IMR-90 (cell line): ENCODE results near the gene CEP128. TPM values are rescaled to one million over a fixed set of nuclear protein-coding genes. Genes with fewer than 3 reads are reported as not detected.

Experiments
- ATAC-seq: fragments of 200-7000 bp; cut with Tn5 transposase; 2 replicates; pipeline ENCODE4 v1.9.1; 2020; ENCODE audit warnings: low read depth, mild to moderate bottlenecking, moderate library complexity
- BruUV-seq: library from RNA; stranded (reverse); fragments of 400-500 nt; replicated peaks from 2 replicates; lab custom pipeline; 2021; lab: Mats Ljungman, UMichigan
- CTCF ChIA-PET: fragments of 300-600 bp; formaldehyde crosslinking; extraction: SDS; loops from one replicate; lab custom pipeline; 2021; ENCODE audit warnings: antibody characterized with exemption; lab: Yijun Ruan, JAX
- POLR2A ChIA-PET: fragments of 300-600 bp; sonication (Branson Sonifier 250); formaldehyde crosslinking; loops from one replicate; lab custom pipeline; 2022; ENCODE audit warnings: antibody characterized with exemption; ENCODE audit not compliant: unreplicated experiment; lab: Charles Lee
- DNase-seq: peaks from one replicate; pipeline ENCODE4 v3.0.0; 2013
- H2AFZ ChIP-seq: replicated peaks from 2 replicates; pipeline ENCODE3; 2013; ENCODE audit warnings: low read length, mild to moderate bottlenecking; ENCODE audit not compliant: poor library complexity
- H2AK5ac ChIP-seq: 2 replicates; pipeline ENCODE4 v1.6.1; 2013; ENCODE audit warnings: low read depth, low read length, inconsistent platforms
- H2AK9ac ChIP-seq: replicated peaks from 2 replicates; pipeline ENCODE3; 2013; ENCODE audit warnings: mild to moderate bottlenecking, low read depth, low read length, moderate library complexity; ENCODE audit not compliant: poor library complexity
- H2BK120ac ChIP-seq: 2 replicates; pipeline ENCODE4 v1.6.1; 2013; ENCODE audit warnings: low read depth, low read length, inconsistent platforms
- H2BK15ac ChIP-seq: 3 replicates; pipeline ENCODE4 v1.6.1; 2013; ENCODE audit warnings: low read depth, low read length, inconsistent platforms
- H2BK20ac ChIP-seq: 2 replicates; pipeline ENCODE4 v1.6.1; 2013; ENCODE audit warnings: low read depth, mild to moderate bottlenecking, inconsistent platforms, low read length, moderate library complexity
- H2BK5ac ChIP-seq: 2 replicates; pipeline ENCODE4 v1.6.1; 2013; ENCODE audit warnings: mild to moderate bottlenecking, low read depth, low read length, inconsistent platforms; ENCODE audit not compliant: poor library complexity, severe bottlenecking
- H3K14ac ChIP-seq: replicated peaks from 2 replicates; pipeline ENCODE4 v1.6.1; 2013; ENCODE audit warnings: low read depth, low read length, inconsistent platforms
- H3K18ac ChIP-seq: 2 replicates; pipeline ENCODE4 v1.6.1; 2013; ENCODE audit warnings: low read depth, low read length, control low read depth
- H3K23ac ChIP-seq: 2 replicates; pipeline ENCODE4 v1.6.1; 2013; ENCODE audit warnings: low read depth, low read length, inconsistent platforms
- H3K27ac ChIP-seq: 2 replicates; pipeline ENCODE4 v1.5.1; 2013; ENCODE audit warnings: mild to moderate bottlenecking, control low read depth, low read length; ENCODE audit not compliant: insufficient read depth
- H3K27me3 ChIP-seq: 2 replicates; pipeline ENCODE4 v1.6.1; 2013; ENCODE audit warnings: low read length; ENCODE audit not compliant: control insufficient read depth, insufficient read depth
- H3K36me3 ChIP-seq: 2 replicates; pipeline ENCODE4 v1.6.1; 2013; ENCODE audit warnings: low read length, mixed read lengths; ENCODE audit not compliant: control insufficient read depth, insufficient read depth
- H3K4ac ChIP-seq: 2 replicates; pipeline ENCODE4 v1.6.1; 2013; ENCODE audit warnings: low read depth, low read length, inconsistent platforms
- H3K4me1 ChIP-seq: 2 replicates; pipeline ENCODE4 v1.6.1; 2013; ENCODE audit warnings: low read length, mixed read lengths; ENCODE audit not compliant: control insufficient read depth, insufficient read depth
- H3K4me2 ChIP-seq: 2 replicates; pipeline ENCODE4 v1.6.1; 2013; ENCODE audit warnings: low read depth, mild to moderate bottlenecking, control low read depth, low read length, moderate library complexity
- H3K4me3 ChIP-seq: 2 replicates; pipeline ENCODE4 v1.5.1; 2013; ENCODE audit warnings: low read depth, mild to moderate bottlenecking, control low read depth, low read length, moderate library complexity; ENCODE audit not compliant: insufficient read depth
- H3K56ac ChIP-seq: 2 replicates; pipeline ENCODE4 v1.6.1; 2013; ENCODE audit warnings: low read length, inconsistent platforms; ENCODE audit not compliant: insufficient read depth; ENCODE audit errors: extremely low read depth
- H3K79me1 ChIP-seq, 2 experiments: 2 replicates each; pipeline ENCODE4 v1.6.1; 2013; ENCODE audit warnings: low read length in 2 of 2, inconsistent platforms in 1 of 2, low read depth in 1 of 2
- H3K9ac ChIP-seq: 2 replicates; pipeline ENCODE4 v1.6.1; 2013; ENCODE audit warnings: low read depth, low read length, control low read depth
- H3K9me1 ChIP-seq: 2 replicates; pipeline ENCODE4 v1.6.1; 2013; ENCODE audit warnings: low read length, inconsistent platforms; ENCODE audit not compliant: insufficient read depth
- H3K9me3 ChIP-seq: 2 replicates; pipeline ENCODE4 v1.6.1; 2013; ENCODE audit warnings: low read length; ENCODE audit not compliant: control insufficient read depth, insufficient read depth
- H4K20me1 ChIP-seq: 2 replicates; pipeline ENCODE4 v1.6.1; 2013; ENCODE audit warnings: low read length, inconsistent platforms; ENCODE audit not compliant: insufficient read depth
- H4K5ac ChIP-seq: 2 replicates; pipeline ENCODE4 v1.6.1; 2013; ENCODE audit warnings: mild to moderate bottlenecking, low read depth, low read length, control low read depth
- H4K8ac ChIP-seq, 2 experiments: 2 replicates each; pipeline ENCODE4 v1.6.1; 2013; ENCODE audit warnings: low read depth in 2 of 2, low read length in 2 of 2, control low read depth in 1 of 2, inconsistent platforms in 1 of 2
- H4K91ac ChIP-seq: 2 replicates; pipeline ENCODE4 v1.6.1; 2013; ENCODE audit warnings: low read depth, low read length, inconsistent platforms; ENCODE audit not compliant: insufficient read depth
- BHLHE40 ChIP-seq: fragments of 150-350 bp; IDR thresholded peaks from 2 replicates; pipeline ENCODE4 v1.6.1; 2016; ENCODE audit warnings: mild to moderate bottlenecking, low read depth, low read length
- CEBPB ChIP-seq: IDR thresholded peaks from 2 replicates; pipeline ENCODE4 v1.6.1; 2012; ENCODE audit warnings: low read depth, low read length, improper control_type of control experiment
- CTCF ChIP-seq: conservative IDR thresholded peaks from 2 replicates; pipeline ENCODE4 v1.5.1; 2012; ENCODE audit warnings: mild to moderate bottlenecking, low read depth, low read length, improper control_type of control experiment
- FOS ChIP-seq: fragments of 150-350 bp; IDR thresholded peaks from 2 replicates; pipeline ENCODE4 v1.6.1; 2016; ENCODE audit warnings: low read depth, low read length
- NFE2L2 ChIP-seq: fragments of 150-350 bp; IDR thresholded peaks from 2 replicates; pipeline ENCODE4 v1.6.1; 2016; ENCODE audit warnings: low read depth, mild to moderate bottlenecking, low read length
- RAD21 ChIP-seq: IDR thresholded peaks from 2 replicates; pipeline ENCODE4 v1.6.1; 2012; ENCODE audit warnings: low read length, improper control_type of control experiment
- RFX5 ChIP-seq: IDR thresholded peaks from 2 replicates; pipeline ENCODE4 v1.8.0; 2012; ENCODE audit warnings: low read depth, mild to moderate bottlenecking, low read length, moderate library complexity
- SMC3 ChIP-seq: fragments of 150-350 bp; IDR thresholded peaks from 2 replicates; pipeline ENCODE4 v1.6.1; 2016; ENCODE audit warnings: low read depth, mild to moderate bottlenecking, antibody characterized with exemption, low read length, moderate library complexity
- WGBS, 2 experiments: methylation state at CpG; one replicate each; pipeline versions ENCODE4 v1.1.5 to v1.1.7; 2013; ENCODE audit warnings: missing lambda C conversion rate in 2 of 2; ENCODE audit not compliant: insufficient read length in 1 of 2; ENCODE audit errors: extremely low coverage in 2 of 2; 5-methylcytosine and 5-hydroxymethylcytosine counted together
- dilution Hi-C: fragments of 300-500 bp; cut with HindIII; formaldehyde crosslinking; loops from one replicate; pipeline ENCODE4 v1.14.3; 2018; ENCODE audit warnings: low sequenced_read_pairs; ENCODE audit not compliant: unreplicated experiment
- in situ Hi-C: fragments of 300-500 bp; cut with MboI; formaldehyde crosslinking; loops from 3 replicates; pipeline ENCODE4 v1.14.3; 2019; ENCODE audit warnings: low sequenced_read_pairs, inconsistent platforms, mixed read lengths
- intact Hi-C: fragments of 100-400 bp; cut with micrococcal nuclease; formaldehyde crosslinking; loops from 2 replicates; pipeline ENCODE4 v1.10.0; 2022
- polyA plus RNA-seq, 3 experiments: library from polyadenylated mRNA; depleted of rRNA; stranded (reverse); fragments of >200 nt; gene quantifications; 2 replicates each; pipeline ENCODE4 v1.2.3, GENCODE V29; 2012; ENCODE audit warnings: low replicate concordance in 1 of 3
- total RNA-seq: library from RNA; depleted of rRNA; stranded (reverse); fragments of >200 nt; gene quantifications from 2 replicates; pipeline ENCODE4 v1.2.3, GENCODE V29; 2012

The CEP128 gene
- total and polyA plus RNA-seq, 2 of the 4 experiments (the other 2 are of a cell fraction), result 1.9 to 5.7 TPM

DNA sequence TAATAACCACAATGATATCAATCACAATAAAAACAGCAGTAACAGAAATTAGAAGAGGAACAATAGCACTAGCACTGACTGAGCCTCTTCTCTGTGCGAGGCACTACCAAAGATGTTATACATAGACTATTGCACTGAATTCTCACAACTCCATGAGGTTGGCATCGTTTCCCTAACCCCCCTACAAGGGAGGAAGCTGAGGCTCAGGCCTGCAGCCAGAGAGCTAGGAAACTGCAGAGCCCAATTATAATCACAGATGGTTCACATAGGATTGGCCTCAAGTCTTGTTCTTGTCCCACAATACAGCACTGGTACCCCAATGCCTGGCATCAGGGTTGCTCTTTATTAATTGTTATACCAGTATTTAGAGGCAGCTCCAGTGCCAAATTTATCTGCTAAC, 278.0 kb downstream of the CEP128 start:
- in situ Hi-C loops (no loop called here), dilution Hi-C loops (no loop called here), intact Hi-C loops (no loop called here)
- Histone ChIP-seq H3K56ac (no peak overlapping the region), H3K9ac (no peak overlapping the region), H4K8ac (peak overlapping the region; percentile 4 to 5; a peak in 2 of 4 replicates), H2BK120ac (peak overlapping the region; percentile 35), H3K79me1 (peaks cover 2 to 7% of the 10 kb centered on the region in 2 experiments; a peak in 1 of 4 replicates), H3K4me3 (no peak overlapping the region), H3K18ac (peak overlapping the region; percentile 18; the same call in 1 of the 2 replicates), H2AK9ac (no peak overlapping the region), H4K20me1 (no peaks in the 10 kb centered on the region), H4K91ac (no peak overlapping the region), H3K4ac (peak overlapping the region; percentile 49), H2BK15ac (no peak overlapping the region; the same call in 2 of the 3 replicates), H3K36me3 (no peaks in the 10 kb centered on the region), H2BK20ac (peak overlapping the region; percentile 48; the same call in 1 of the 2 replicates), H3K4me2 (no peak overlapping the region), H3K27ac (no peak overlapping the region), H2AK5ac (peak overlapping the region; percentile 28; the same call in 1 of the 2 replicates), H3K9me1 (peaks cover 3% of the 10 kb centered on the region; the same call in 1 of the 2 replicates), H3K27me3 (no peaks in the 10 kb centered on the region), H3K4me1 (peaks cover 6% of the 10 kb centered on the region; the same call in 1 of the 2 replicates), H2BK5ac (no peak overlapping the region), H4K5ac (peak overlapping the region; percentile 42; the same call in 1 of the 2 replicates), H3K9me3 (no peaks in the 10 kb centered on the region), H3K14ac (no peak overlapping the region; the same call in 1 of the 2 replicates), H2AFZ (no peak overlapping the region), H3K23ac (no peak overlapping the region)
- WGBS, 2 experiments, result no CpG with 5 or more reads among the region's 2 CpGs
- TF ChIP-seq CEBPB (no peak), FOS (no peak), RFX5 (no peak), RAD21 (no peak), SMC3 (no peak), NFE2L2 (no peak), BHLHE40 (no peak), CTCF (no peak)
- ChIA-PET POLR2A (no interaction called here), CTCF (no interaction called here)
- no peak for ATAC-seq
- no TSS peak for BruUV-seq
- DNase-seq, result no peak
